Measurements from ENCODE around the gene VIM.
"Not testable (repeated sequence)": the region's sequence is repeated elsewhere in the genome, so short reads cannot be mapped to it uniquely, and the experiment has no call there.

VIM gene

GRCh38 chr10:17232276-17232960, 4.4 kb downstream of the VIM start:
- DNase-seq (ENCODE audit: low read depth in 2 of 2), result no peak

DNA sequence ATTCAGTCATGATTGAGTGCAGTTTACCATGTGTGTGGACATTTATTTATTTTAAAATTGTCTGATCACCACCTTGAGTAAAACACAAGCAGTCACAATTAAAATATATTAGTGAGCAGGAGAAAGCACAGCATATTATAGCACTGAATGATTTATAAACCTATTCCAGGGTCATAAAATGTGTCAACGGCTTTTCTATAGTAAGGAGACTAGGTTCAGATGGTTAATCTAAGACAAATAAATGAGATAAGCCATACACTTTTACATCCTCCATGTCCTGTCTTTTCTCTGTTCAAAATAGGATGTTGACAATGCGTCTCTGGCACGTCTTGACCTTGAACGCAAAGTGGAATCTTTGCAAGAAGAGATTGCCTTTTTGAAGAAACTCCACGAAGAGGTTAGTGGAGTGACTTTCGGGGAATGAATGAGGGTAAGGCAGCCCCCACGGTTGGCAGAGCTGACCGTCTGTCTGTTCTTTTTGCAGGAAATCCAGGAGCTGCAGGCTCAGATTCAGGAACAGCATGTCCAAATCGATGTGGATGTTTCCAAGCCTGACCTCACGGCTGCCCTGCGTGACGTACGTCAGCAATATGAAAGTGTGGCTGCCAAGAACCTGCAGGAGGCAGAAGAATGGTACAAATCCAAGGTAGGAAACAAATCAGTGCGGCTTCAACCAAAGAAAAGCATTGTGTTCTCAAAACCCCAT, 5.4 kb downstream of the VIM start:
- DNase-seq (ENCODE audit: low read depth in 2 of 2), result no peak

DNA sequence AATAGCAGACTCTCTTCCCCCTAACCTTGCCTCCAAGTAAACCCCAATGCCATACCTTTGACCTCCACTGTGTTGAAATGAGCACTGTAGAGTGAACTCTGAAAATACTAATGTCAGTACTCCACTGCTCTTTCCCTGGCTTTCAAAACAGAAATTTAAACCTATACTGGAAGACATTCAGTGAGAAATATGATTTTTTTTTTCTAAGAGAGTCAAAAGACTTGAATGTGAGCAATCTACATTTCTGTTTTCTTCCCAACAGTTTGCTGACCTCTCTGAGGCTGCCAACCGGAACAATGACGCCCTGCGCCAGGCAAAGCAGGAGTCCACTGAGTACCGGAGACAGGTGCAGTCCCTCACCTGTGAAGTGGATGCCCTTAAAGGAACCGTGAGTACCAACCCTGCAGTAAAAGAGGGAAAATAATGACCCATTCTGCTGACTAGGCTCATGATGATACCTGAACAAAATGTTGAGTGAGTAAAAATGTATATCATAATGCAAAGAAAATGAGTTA, 6.4 kb downstream of the VIM start:
- DNase-seq (ENCODE audit: low read depth in 2 of 2), result no peak

GRCh38 chr10:17235136-17235535, 7.1 kb downstream of the VIM start:
- DNase-seq (ENCODE audit: low read depth in 2 of 2), result no peak

GRCh38 chr10:17236468-17237148, 8.6 kb downstream of the VIM start:
- DNase-seq (ENCODE audit: low read depth in 2 of 2), result no peak

DNA sequence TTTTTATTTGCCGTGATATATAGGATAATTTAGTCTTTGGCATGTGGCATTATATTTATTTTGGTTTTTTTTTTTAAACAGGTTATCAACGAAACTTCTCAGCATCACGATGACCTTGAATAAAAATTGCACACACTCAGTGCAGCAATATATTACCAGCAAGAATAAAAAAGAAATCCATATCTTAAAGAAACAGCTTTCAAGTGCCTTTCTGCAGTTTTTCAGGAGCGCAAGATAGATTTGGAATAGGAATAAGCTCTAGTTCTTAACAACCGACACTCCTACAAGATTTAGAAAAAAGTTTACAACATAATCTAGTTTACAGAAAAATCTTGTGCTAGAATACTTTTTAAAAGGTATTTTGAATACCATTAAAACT, 9.1 kb downstream of the VIM start:
- DNase-seq (ENCODE audit: low read depth in 2 of 2), result no peak

DNA sequence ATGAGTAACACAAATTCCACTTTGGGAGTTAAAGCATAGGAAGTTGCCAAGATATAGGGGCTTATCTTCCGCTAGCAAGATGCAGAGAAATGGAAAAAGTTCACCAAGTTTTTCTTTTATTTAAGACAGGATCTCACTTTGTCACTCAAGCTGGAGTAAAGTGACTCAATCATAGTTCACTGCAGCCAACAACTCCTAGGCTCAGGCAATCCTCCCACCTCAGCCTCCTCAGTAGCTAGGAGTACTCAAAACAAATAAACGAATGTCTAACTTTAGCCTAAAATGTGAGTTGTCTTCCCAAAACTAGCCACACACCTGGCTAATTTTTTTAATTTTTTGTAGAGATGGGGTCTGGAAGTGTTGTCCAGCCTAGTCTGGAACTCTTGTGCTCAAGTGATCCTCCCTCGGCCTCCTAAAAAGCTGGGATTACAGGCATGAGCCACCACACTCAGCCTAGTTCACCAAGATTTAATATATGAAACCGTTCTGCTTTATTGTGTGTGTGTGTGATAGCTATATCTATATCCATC, 9.9 kb downstream of the VIM start:
- no peak for DNase-seq (ENCODE audit: low read depth in 2 of 2)

DNA sequence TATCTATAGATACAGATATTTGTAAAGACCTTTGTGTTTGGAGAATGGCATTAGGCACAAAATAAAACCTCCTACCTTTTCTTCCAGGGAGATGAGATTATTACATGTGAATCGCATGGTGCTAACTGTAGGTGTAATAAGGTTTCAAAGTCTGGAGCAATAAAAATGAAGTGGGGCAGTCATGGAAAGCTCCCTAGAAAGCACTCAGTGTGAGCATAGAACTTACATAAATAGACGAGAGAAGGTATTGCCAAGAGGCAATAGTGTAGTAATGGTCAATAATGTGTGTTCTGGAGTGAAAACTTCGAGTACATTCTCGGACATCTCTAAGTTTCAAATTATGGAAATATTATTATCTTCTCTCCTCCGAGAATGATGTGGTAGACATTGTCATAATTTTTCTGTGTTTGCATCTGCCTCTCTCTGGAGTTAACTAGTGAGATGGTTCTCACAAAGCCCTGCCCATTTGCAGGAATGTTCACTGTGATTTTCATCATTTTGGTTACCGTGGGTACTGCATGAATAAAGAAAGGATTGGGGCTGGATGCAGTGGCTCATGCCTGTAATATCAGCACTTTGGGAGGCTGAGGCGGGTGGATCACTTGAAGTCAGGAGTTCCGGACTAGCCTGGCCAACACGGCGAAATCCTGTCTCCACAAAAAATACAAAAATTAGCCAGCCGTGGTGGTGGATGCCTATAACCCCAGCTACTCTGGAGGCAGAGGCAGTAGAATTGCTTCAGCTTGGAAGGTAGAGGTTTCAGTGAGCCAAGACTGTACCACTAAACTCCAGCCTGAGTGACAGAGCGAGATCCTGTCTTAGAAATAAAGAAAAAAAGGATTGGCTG, 10.6 kb downstream of the VIM start:
- no peak for DNase-seq (ENCODE audit: low read depth in 2 of 2)

GRCh38 chr10:17239345-17240085, 11.5 kb downstream of the VIM start:
- no peak for DNase-seq (ENCODE audit: low read depth in 2 of 2)

DNA sequence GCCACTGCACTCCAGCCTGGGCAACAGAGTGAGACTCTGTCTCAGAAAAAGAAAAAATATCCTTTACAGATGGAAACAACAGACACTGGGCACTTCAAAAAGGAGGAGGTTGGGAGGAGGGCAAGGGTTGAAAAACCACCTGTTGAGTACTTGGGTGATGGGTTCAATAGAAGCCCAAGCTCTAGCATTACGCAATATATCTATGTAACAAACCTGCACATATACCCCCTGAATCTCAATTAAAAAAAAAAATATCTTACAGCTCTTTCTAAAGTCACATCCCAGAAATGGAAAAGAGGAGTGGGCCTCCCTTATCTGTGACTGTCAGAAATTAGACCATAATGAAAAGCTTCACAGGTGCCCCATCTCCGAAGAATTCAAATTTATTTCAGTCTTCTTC, 12.1 kb downstream of the VIM start:
- DNase-seq (ENCODE audit: low read depth in 2 of 2), result no peak

GRCh38 chr10:17240616-17241015, 12.6 kb downstream of the VIM start:
- DNase-seq (ENCODE audit: low read depth in 2 of 2), result no peak

DNA sequence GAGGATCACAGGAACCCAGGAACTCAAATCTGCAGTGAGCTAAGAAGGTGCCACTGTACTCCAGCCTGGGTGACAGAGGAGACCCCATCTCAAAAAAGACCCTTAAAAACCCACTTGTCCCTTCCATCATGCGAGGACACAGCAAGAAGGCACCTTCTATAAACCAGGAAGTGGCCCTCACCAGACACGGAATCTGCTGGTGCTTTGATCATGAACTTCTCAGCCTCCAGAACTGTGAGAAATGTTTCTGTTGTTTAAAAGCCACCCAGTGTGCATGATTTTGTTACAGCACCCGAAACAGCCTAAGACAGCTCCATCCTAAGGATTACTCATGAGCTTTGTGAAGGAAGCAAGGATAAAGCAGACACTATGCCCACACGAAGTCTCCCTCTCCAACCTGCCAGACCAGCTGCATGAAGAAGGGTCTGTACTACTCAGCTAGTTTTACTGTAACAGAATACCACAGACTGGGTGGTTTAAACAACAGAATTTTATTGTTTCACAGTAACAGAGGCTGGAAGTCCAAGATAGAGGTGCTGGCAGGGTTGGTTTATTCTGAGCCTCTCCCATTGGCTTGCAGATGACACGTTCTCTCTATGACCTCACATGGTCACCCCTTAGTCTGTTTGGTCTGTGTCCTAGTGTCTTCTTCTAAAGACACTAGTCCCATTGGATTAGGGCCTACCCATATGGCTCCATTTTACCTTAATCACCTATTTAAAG, 13.7 kb downstream of the VIM start:
- DNase-seq (ENCODE audit: low read depth in 2 of 2), result no peak

DNA sequence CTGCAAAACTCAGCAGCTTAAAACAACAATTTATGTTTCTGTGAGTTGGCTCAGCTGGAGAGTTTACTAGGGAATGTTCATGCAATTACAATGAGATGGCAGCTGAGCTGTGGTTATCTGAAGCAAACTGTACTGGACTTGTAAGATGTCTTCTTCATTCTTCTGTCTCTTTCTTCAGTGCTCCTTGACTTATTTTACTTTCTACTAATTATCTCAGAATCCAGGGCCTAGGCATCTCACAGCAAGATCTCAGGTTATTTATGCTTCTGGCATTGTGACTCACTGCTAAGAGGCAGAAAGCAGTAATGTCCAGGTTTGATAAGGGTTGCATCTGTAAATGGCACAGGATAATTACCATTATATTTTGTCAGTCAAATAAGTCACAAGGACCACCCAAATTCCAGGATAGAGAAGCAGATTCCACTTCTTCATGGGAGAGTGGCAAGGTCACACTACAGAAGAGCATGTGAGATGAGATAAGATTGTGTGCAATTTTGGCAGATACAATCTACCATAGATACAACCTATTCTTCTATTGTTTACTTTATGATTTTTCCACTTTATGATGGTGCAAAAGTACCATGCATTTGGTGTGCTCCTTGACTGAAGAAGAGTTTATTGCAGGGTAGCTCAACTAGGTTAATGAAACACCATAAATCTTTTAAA, 16.8 kb downstream of the VIM start:
- no peak for DNase-seq (ENCODE audit: low read depth in 2 of 2)

GRCh38 chr10:17247210-17247609, 19.2 kb downstream of the VIM start:
- no peak for DNase-seq (ENCODE audit: low read depth in 2 of 2)

GRCh38 chr10:17248964-17249363, 20.9 kb downstream of the VIM start:
- DNase-seq (ENCODE audit: low read depth in 2 of 2), result no peak

DNA sequence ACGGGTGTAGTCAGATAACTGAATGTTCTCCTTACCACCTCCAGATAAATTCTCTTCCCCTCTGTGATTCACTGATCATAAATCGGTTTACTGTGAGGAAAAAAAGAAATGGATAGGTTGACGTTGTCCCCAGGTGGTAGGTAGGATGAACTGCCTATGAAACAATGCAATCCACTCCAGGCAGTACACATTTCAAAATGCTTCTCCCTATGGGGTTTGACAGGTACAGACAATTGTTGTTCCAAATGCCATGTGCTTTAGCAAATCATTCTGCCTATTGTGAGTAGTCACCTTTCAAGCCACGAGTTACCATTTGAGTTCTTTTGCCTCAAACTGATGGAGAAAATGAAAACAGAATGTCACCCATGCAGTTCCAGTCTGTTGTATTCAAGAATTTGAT, 21.8 kb downstream of the VIM start:
- no peak for DNase-seq (ENCODE audit: low read depth in 2 of 2)

DNA sequence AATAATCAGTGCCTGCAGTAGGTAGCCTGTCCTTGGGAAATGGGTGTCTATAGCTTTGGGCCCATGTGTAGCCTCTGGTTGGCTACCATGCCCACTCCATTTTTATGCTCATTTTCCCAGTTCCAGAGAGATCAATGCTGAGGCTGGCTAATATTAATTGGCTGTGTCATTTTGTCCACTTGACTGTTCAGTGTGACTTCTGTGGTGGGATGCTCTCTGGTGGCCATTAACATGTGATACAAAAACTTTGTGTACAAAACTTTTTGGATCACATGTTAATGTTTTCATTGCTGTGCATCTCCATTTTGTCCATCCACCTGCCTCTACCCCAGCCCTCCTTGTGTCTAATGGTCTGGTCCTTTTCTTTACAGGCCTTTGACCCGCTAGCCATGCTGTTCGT, 22.7 kb downstream of the VIM start:
- no peak for DNase-seq (ENCODE audit: low read depth in 2 of 2)

DNA sequence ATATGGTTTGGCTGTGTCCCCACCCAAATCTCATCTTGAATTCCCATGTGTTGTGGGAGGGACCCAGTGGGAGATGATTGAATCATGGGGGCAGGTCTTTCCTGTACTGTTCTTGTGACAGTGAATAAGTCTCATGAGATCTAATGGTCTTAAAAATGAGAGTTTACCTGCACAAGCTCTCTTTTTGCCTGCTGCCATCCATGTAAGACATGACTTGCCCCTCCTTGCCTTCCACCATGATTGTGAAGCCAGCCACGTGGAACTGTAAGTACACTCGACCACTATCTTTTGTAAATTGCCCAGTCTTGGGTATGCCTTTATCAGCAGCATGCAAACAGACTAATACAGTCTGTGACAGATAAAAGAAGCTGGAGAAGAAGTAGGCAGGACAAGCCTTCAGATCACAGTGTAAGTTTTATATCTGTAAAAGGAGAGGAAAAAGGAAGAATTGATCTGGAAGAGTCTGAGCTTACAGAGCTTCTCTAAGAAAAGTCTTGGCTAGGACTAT, 26.6 kb downstream of the VIM start:
- not testable (repeated sequence) for DNase-seq (ENCODE audit: low read depth in 2 of 2)

DNA sequence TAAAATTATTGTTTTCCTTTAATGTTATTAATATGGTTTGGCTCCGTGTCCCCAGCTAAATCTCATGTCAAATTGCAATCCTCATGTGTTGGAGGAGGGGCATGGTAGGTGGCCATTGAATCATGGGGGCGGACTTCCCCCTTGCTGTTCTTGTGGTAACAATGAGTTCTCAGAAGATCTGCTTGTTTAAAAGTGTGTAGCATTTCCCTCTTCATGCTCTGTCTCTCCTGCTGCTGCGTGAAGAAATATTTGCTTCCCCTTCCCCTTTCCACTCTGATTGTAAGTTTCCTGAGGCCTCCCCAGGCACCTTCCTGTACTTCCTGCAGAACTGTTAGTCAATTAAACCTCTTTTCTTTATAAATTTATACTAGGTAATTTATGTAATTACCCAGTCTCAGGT, 27.5 kb downstream of the VIM start:
- DNase-seq (ENCODE audit: low read depth in 2 of 2), result no peak

- DNase-seq (ENCODE audit: low read depth in 2 of 2), result no peak
Measured at GRCh38 chr10:17256051-17256450, 28.0 kb downstream of the VIM start.

Data from stimulated activated CD4-positive, alpha-beta T cell treated with anti-CD3 and anti-CD28 coated beads, Interleukin-4, amount 100 ng/mL, for 48 hours (primary cell).